ENCODE data around the gene PTPN21.

DNA sequence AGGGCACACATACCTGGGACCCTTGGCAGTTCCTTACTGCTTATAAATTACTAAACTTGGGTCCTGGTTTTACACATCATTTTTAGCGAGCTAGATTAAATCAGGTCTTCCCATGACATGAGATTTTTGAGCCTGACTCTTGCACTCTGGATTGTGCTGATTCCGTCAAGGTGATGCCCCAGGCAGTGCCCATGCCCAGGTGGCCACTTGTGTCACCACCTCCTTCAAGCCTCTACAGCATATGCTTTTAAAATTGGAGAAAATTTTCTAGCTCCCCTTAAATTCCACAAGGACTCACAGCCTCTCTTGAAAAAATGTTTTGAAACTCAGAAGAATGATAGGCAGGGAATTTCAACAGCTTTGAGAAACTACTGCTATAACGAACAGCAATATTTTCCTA, 9.6 kb downstream of the PTPN21 start:
- TF ChIP-seq, protein P1, sequence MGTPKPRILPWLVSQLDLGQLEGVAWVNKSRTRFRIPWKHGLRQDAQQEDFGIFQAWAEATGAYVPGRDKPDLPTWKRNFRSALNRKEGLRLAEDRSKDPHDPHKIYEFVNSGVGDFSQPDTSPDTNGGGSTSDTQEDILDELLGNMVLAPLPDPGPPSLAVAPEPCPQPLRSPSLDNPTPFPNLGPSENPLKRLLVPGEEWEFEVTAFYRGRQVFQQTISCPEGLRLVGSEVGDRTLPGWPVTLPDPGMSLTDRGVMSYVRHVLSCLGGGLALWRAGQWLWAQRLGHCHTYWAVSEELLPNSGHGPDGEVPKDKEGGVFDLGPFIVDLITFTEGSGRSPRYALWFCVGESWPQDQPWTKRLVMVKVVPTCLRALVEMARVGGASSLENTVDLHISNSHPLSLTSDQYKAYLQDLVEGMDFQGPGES (IDR thresholded peaks at IDR 0.05; ENCODE audit: low read depth, low read length) = no peak
- TF ChIP-seq RAD21 (IDR thresholded peaks at IDR 0.05; ENCODE audit: low read length) (no peak), JUND (IDR thresholded peaks at IDR 0.05) (no peak)

Data from SK-N-SH (cell line).